C4-2B (cell line): ENCODE measurements around the gene SNX25.

ENCODE experiments used
- ZFX ChIP-seq: fragments of 450-650 bp; IDR thresholded peaks from 2 replicates; pipeline ENCODE4 v1.6.1; 2017
- TF ChIP-seq, protein P1 (sequence below): fragments of 450-650 bp; conservative IDR thresholded peaks from 2 replicates; pipeline ENCODE4 v1.5.1; 2017; ENCODE audit warnings: mild to moderate bottlenecking

DNA sequence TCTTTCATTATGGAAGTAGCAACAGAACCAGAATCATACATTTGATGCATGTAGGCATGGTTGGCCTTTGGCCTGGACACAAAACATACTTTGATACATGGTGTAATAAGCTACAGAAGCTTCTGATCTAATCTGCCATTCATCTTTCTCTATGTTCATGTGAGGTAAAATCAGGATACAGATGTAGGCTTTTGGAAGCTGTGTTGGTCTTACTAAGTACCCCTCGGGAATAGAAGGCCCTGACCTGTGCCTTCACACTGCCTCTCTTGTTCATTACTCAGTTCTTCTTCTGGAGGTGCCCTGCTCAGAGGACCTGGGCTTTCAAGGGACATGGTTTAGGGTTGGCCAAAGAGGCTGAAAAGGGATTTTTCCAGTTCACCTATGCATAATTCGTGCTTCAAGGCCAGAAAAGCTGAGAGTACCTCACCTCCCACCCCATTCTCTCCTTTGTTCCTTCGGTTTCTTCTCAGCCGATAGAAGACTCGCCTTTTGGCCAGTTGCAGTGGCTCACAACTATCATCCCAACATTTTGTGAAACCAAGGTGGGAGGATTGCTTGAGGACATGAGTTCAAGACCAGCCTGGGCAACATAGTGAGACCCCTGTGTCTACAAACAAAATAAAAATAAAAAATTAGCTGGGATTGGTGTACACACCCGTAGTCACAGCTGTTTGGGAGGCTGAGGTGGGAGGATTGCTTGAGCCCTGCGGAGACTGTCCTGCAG, 25.9 kb downstream of the SNX25 start:
- TF ChIP-seq, protein P1, sequence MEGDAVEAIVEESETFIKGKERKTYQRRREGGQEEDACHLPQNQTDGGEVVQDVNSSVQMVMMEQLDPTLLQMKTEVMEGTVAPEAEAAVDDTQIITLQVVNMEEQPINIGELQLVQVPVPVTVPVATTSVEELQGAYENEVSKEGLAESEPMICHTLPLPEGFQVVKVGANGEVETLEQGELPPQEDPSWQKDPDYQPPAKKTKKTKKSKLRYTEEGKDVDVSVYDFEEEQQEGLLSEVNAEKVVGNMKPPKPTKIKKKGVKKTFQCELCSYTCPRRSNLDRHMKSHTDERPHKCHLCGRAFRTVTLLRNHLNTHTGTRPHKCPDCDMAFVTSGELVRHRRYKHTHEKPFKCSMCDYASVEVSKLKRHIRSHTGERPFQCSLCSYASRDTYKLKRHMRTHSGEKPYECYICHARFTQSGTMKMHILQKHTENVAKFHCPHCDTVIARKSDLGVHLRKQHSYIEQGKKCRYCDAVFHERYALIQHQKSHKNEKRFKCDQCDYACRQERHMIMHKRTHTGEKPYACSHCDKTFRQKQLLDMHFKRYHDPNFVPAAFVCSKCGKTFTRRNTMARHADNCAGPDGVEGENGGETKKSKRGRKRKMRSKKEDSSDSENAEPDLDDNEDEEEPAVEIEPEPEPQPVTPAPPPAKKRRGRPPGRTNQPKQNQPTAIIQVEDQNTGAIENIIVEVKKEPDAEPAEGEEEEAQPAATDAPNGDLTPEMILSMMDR = no peak
- no peak for TF ChIP-seq ZFX
